ENCODE results near the gene SCARF2. TPM values are rescaled to one million over a fixed set of nuclear protein-coding genes. Genes with fewer than 3 reads are reported as not detected.

The SCARF2 gene
- total RNA-seq, 3 donors from 2014 or later (not counting 1 experiment from before 2014, with no cell fraction given) = 1.8 to 3.5 (median 2.9) TPM

DNA sequence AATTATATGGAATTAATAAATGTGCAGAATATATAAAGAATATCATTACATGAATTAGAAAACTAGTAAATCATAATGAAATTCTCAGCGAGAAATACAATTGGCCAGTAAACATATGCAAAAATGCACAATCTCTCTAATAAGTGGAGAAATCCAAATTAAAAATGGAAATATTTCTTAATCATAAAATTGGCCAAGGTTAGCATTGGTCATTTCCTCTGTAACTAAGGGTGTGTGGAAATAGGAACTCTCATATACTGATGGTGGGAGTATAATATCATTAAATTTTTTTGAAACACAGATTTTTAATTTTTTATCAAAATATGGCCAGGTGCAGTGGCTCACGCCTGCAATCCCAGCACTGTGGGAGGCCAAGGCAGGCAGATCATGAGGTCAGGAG is 51.3 kb downstream of the SCARF2 start:
- Histone ChIP-seq H3K27me3 (ENCODE audit: control insufficient read depth, insufficient read depth, low read length) (peaks cover 2% of the 10 kb centered on the region), H3K4me3 (ENCODE audit: low read length) (no peak overlapping the region), H3K9me3 (ENCODE audit: control insufficient read depth, insufficient read depth, low read length) (peaks cover 5% of the 10 kb centered on the region), H3K36me3 (ENCODE audit: control insufficient read depth, insufficient read depth, low read length) (no peaks in the 10 kb centered on the region), H3K27ac (ENCODE audit: low read length) (no peak overlapping the region), H3K4me1 (ENCODE audit: control insufficient read depth, insufficient read depth, low read length) (no peaks in the 10 kb centered on the region)
- DNase-seq (no peak), ATAC-seq (no peak)
- Mint-ChIP-seq H3K27ac (no peak overlapping the region), H3K4me3 (no peak overlapping the region), H3K4me1 (no peaks in the 10 kb centered on the region), H3K9me3 (no peaks in the 10 kb centered on the region), H3K27me3 (ENCODE audit: low read depth in 2 of 2) (peaks cover 0 to 10% of the 10 kb centered on the region in 2 donors), H3K36me3 (no peaks in the 10 kb centered on the region)
- 82% methylated on average over 1 of the region's 2 CpGs for WGBS (ENCODE audit: insufficient coverage)
- TF ChIP-seq, protein P1, sequence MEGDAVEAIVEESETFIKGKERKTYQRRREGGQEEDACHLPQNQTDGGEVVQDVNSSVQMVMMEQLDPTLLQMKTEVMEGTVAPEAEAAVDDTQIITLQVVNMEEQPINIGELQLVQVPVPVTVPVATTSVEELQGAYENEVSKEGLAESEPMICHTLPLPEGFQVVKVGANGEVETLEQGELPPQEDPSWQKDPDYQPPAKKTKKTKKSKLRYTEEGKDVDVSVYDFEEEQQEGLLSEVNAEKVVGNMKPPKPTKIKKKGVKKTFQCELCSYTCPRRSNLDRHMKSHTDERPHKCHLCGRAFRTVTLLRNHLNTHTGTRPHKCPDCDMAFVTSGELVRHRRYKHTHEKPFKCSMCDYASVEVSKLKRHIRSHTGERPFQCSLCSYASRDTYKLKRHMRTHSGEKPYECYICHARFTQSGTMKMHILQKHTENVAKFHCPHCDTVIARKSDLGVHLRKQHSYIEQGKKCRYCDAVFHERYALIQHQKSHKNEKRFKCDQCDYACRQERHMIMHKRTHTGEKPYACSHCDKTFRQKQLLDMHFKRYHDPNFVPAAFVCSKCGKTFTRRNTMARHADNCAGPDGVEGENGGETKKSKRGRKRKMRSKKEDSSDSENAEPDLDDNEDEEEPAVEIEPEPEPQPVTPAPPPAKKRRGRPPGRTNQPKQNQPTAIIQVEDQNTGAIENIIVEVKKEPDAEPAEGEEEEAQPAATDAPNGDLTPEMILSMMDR (IDR thresholded peaks at IDR 0.05) = no peak
- intact Hi-C loops (cut with micrococcal nuclease) = no loop called here

DNA sequence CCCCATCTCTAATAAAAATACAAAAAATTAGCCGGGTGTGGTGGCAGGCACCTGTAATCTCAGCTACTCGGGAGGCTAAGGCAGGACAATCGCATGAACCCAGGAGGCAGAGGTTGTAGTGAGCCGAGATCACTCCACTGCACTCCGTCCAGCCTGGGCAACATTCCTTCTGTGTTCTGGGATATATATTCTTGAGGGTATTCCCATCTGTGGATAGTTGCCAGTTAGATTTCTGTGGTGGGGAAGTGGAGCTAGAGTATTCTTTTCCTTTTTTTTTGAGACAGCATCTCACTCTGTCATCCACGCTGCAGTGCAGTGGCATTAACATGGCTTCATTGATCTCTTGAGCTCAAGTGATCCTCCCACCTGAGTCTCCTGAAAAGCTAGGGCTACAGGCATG is 52.8 kb downstream of the SCARF2 start:
- Mint-ChIP-seq H3K27me3 (ENCODE audit: low read depth in 2 of 2) (peaks cover 0 to 10% of the 10 kb centered on the region in 2 donors), H3K9me3 (no peaks in the 10 kb centered on the region), H3K36me3 (no peaks in the 10 kb centered on the region), H3K4me1 (no peaks in the 10 kb centered on the region), H3K27ac (no peak overlapping the region), H3K4me3 (no peak overlapping the region)
- no peaks in the 10 kb centered on the region for H3K36me3 ChIP-seq (ENCODE audit: control insufficient read depth, insufficient read depth, low read length)
- intact Hi-C loops (cut with micrococcal nuclease) = no loop called here
- peaks cover 2% of the 10 kb centered on the region for H3K27me3 ChIP-seq (ENCODE audit: control insufficient read depth, insufficient read depth, low read length)
- H3K9me3 ChIP-seq (ENCODE audit: control insufficient read depth, insufficient read depth, low read length) = peaks cover 5% of the 10 kb centered on the region
- H3K4me1 ChIP-seq (ENCODE audit: control insufficient read depth, insufficient read depth, low read length) = no peaks in the 10 kb centered on the region
- 95% methylated on average over 6 of the region's 6 CpGs for WGBS (ENCODE audit: insufficient coverage)
- no peak for ATAC-seq
- H3K4me3 ChIP-seq (ENCODE audit: low read length) = no peak overlapping the region
- TF ChIP-seq, protein P1 (IDR thresholded peaks at IDR 0.05) = no peak
- DNase-seq = no peak
- H3K27ac ChIP-seq (ENCODE audit: low read length) = no peak overlapping the region

DNA sequence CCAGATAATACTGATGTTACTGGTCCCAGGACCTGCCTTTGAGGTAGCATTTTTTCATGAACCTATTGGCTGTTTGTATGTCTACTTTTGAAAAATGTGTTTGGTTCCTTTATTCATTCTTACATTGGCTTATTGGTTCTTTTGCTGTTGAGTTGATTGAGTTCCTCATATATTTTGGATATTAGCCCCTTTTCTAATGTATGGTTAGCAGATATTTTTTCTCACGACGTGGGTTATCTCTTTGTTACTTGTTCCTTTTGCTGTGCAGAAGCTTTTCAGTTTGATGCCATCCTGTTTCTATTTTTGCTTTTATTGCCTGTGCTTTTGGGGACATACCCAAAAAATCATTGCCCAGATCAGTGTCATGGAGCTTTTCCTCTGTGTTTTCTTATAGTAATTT is 53.5 kb downstream of the SCARF2 start:
- intact Hi-C loops (cut with micrococcal nuclease) = no loop called here
- TF ChIP-seq, protein P1 (IDR thresholded peaks at IDR 0.05) = no peak

DNA sequence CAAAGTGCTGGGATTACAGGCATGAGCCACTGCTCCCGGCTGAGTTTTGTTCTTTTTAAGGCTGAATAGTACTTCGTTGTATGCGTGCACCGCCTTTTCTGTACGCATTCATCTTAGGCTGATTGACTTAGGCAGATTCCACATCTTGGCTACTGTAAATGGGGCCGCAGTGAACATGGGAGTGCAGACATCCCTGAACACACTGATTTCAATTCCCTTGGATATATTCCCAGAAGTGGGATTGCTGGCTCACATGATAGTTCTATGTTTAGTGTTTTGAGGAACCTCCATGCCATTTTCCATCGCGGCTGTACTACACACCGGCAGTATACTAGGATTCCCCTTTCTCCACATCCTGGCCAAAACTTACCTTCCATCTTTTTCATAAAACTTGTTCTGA is 54.1 kb downstream of the SCARF2 start:
- no peak for ATAC-seq
- no peaks in the 10 kb centered on the region for H3K4me1 Mint-ChIP-seq

More for the DNA sequence above, 53.5 kb downstream of the SCARF2 start:
- no peaks in the 10 kb centered on the region for H3K36me3 ChIP-seq (ENCODE audit: control insufficient read depth, insufficient read depth, low read length)
- H3K36me3 Mint-ChIP-seq = no peaks in the 10 kb centered on the region
- peaks cover 2% of the 10 kb centered on the region for H3K9me3 ChIP-seq (ENCODE audit: control insufficient read depth, insufficient read depth, low read length)
- H3K27ac Mint-ChIP-seq = no peak overlapping the region
- no peak overlapping the region for H3K4me3 Mint-ChIP-seq
- peaks cover 2% of the 10 kb centered on the region for H3K27me3 ChIP-seq (ENCODE audit: control insufficient read depth, insufficient read depth, low read length)
- H3K27ac ChIP-seq (ENCODE audit: low read length) = no peak overlapping the region
- no peaks in the 10 kb centered on the region for H3K4me1 ChIP-seq (ENCODE audit: control insufficient read depth, insufficient read depth, low read length)
- H3K9me3 Mint-ChIP-seq = no peaks in the 10 kb centered on the region
- ATAC-seq (no peak), DNase-seq (no peak)
- H3K4me1 Mint-ChIP-seq = no peaks in the 10 kb centered on the region
- 100% methylated on average over 2 of the region's 2 CpGs for WGBS (ENCODE audit: insufficient coverage)
- peaks cover 0 to 10% of the 10 kb centered on the region in 2 donors for H3K27me3 Mint-ChIP-seq (ENCODE audit: low read depth in 2 of 2)
- no peak overlapping the region for H3K4me3 ChIP-seq (ENCODE audit: low read length)

More for the DNA sequence above, 54.1 kb downstream of the SCARF2 start:
- DNase-seq = no peak
- no peaks in the 10 kb centered on the region for H3K9me3 ChIP-seq (ENCODE audit: control insufficient read depth, insufficient read depth, low read length)
- TF ChIP-seq, protein P1 (IDR thresholded peaks at IDR 0.05) = no peak
- H3K4me3 ChIP-seq (ENCODE audit: low read length) = no peak overlapping the region
- no peaks in the 10 kb centered on the region for H3K9me3 Mint-ChIP-seq
- no peaks in the 10 kb centered on the region for H3K36me3 Mint-ChIP-seq
- intact Hi-C loops (cut with micrococcal nuclease) = no loop called here
- no peak overlapping the region for H3K27ac ChIP-seq (ENCODE audit: low read length)
- 95% methylated on average over 6 of the region's 9 CpGs for WGBS (ENCODE audit: insufficient coverage)
- H3K4me3 Mint-ChIP-seq = no peak overlapping the region
- peaks cover 0 to 10% of the 10 kb centered on the region in 2 donors for H3K27me3 Mint-ChIP-seq (ENCODE audit: low read depth in 2 of 2)
- H3K4me1 ChIP-seq (ENCODE audit: control insufficient read depth, insufficient read depth, low read length) = no peaks in the 10 kb centered on the region
- peaks cover 2% of the 10 kb centered on the region for H3K27me3 ChIP-seq (ENCODE audit: control insufficient read depth, insufficient read depth, low read length)
- no peaks in the 10 kb centered on the region for H3K36me3 ChIP-seq (ENCODE audit: control insufficient read depth, insufficient read depth, low read length)
- no peak overlapping the region for H3K27ac Mint-ChIP-seq
